Activated CD4-positive, alpha-beta T cell treated with anti-CD3 and anti-CD28 coated beads, Interleukin-10, Interleukin-2, amounts not matched to agents 100 ng/mL and 50 ng/mL, durations not matched to agents 16 hours and 8 hours (primary cell): ENCODE data around the gene BCL11B.

Experiments used
- DNase-seq: peaks from one replicate; pipeline ENCODE4 v3.0.0-alpha.2; 2020

Gene BCL11B

GRCh38 chr14:99271951-99272631, at the start of gene BCL11B:
Gene BCL11B (minus strand): TSS chr14:99272197. CDS start chr14:99271218, 979 bp downstream.
- peak; percentile 96 for DNase-seq

DNA sequence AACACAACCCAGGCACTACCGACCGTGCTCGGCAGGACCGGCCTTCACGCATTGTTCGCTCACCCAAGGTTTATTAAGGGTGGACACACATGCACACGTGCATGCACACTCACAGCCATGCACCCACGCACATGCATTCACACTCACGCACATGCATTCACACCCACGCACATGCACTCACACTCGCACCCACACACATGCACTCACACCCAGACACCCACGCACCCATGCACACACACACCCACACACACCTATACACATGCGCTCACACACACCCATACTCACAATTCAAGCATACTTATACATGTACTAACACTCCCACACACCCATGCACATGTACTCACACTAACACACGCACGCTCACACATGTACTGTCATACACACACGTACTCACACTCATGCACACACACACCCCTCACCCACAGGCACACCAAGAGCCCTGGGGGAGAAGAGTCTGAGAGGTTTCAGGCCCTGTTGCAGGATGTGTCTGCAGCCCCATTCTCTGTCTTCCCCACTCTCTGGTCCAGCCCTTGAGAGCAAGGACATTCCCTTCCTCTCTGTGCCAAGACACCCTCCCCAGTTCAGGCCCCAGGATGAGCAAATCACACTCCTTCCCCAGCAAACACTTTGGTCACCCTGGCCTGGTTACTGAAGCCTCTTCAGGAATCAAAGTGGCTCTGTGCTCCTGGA, 49.4 kb upstream of the BCL11B start:
- DNase-seq = no peak

- DNase-seq = no peak
These were observed 48.7 kb upstream of the BCL11B start for GRCh38 chr14:99320621-99321235.

- DNase-seq = peak; percentile 89
These were observed 48.1 kb upstream of the BCL11B start for GRCh38 chr14:99320105-99320572.

DNA sequence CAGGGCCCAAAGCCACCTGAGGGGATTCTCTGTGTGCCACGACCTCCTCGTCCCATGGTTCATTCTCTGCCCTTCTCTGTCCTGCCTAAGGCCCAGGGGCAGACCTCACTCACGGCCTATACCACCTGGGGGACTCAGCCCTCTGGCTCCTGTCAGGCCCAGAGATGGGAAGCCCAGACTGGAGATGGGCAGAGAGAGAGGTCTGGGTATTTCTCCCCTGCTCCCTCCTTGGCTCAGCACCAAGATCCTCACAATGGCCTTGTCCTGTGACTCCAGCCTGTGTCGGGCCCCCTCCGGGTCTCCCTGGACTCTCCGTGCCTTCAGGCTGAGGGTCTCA, 46.9 kb upstream of the BCL11B start:
- DNase-seq = no peak

DNA sequence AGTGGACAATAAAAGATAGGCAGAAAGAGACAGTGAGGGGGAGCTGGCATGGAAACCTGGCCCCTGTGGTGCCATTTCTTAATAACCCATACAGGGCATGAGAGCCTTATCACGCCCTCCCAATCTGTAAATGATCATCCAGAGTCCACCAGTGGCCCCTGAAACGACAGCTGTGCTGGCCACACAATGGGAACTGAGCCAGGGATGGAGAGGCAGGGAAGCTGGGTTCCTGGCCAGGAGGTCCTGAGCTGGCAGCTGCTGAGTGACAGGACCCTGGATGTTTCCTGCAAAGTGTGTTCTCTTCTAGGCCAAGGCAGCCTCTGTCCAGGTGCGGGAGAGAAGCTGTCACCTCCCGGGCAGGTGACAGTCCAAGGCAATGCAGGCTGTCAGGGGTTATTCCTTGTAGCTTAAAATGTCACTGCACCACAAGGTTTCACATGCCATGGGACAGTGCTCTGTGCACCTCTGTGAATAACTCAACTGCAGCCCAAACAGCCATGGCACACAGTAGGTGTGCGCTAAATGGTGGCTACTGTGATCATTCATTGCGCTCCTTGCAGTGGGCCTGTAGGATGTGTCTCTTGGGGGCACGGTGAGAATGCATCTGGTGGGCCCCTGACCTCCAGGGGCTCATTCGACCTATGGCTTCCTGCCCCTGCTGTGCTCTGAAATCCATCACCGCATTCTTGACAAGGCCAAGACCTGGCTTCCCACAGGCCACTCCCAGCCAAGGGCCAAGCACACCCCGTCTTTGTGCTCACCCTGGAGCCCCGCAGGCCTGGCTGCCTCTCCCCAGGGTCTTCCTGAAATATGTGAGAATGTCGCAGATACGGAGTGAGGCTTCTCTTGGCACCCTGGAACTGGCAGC, 46.3 kb upstream of the BCL11B start:
- DNase-seq = no peak

DNA sequence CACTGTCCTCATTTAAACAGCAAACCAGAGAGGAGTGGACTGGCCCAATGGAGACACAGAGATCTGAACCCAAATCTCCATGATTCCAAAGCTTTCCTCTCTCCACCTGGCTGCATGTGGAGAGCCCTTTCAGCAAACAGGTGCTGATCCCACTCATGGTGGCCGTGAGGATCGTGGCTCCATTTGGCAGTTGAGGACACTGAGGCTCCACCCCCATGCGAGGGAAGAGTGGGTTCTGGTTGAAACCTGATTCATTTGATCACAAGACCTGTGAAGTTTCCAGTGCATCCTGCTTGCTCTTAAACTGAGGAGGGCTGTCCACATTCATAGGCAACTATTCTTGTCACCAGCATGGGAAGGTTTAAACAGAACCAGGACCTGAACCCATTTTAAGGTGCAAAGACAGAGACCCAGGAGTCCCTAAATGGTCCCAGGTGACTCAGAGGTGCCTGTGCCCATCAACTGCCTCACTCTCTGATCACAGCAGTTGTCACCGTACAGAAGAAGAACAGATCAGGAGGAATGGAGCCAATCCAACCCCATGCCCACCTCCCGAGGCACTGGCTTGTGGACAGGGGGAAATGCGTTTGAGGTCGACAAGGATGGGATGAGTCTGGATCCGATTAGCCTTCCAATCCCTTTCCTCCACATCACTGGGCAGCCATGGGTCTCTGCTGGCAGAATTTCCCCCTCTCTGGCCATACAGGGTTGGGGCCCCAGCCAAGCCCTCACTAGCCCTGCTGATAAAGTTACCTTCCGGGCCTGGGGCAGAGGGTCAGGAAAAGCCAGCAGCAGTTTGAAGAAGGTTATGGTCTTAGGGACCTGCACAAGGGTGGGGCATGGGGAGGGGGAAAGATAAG, 45.5 kb upstream of the BCL11B start:
- no peak for DNase-seq

DNA sequence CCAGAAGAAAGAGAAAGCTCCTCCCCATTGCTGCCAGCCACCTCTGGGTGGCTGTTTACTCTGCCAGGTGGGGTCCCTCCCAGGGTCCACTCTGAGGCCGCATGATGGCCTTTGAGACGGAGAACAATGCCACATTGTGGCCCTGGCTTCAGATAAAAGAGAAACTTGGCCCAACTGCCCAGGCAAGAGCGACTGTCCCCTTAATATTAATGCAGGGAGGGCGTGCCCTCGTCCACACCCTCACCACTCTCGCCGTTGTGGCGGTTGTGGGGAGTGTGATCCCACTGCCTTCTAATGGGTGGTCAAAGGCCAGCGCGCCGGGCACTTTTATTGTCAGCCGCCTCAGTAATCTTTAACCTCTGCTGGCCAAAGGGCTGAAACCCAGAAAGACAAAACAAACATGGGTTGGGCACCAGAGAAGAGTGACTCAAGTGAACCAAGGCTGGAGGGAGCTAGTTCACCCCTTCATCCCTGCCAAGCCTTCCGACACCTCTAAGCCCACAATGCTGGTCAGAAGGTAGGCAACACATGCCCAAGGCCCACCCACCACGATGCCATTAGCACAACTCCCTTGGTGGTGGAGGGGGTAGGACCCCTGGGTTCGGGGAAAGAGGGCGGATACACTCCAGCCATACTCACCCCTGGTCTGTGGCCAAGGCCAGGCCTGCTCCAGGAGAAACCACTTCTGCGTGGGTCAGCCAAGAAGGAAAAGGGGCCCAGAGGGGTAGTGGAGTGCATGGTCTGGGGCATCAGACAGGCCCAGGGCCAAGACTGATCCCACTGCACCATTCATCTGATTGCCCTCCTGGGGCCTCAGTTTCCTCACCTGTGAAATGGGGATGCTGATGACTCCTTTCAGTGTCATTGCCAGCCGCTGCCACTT, 44.5 kb upstream of the BCL11B start:
- no peak for DNase-seq

DNA sequence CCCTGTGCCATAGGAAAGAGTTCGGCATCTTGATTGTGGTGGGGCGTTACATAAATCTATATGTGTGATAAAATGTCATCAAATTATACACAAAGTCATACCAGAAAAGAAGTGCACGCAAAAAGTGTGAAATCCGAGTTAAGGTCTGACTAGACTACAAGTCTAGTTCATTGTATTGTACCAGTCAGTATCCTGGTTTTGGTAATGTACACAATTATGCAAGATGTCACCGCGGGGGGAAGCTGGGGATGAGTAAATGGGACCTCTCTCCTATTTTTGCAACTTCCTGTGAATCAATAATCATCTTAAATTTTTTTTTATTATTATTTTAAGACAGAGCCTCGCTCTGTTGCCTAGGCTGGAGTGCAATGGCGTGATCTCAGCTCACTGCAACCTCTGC, 43.2 kb upstream of the BCL11B start:
- peak; percentile 58 for DNase-seq

DNA sequence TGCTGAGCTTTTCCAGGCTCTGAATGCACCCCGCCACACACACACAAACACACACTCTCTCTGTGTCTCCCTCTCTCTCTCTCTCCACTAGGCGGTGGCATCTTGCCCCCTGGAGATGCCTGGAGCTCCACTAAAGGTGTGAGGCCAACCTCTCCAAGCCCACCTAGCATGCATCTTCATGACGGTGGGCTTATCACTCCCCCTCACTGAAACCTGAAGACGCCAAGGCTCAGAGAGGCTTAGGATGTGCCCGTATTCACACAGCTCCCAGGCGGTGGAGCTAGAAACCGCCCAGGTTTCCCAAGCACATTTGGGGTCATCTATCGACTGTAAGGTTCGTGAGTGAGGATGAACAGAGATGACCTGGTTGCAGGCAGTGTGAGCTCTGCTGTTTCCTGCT, 42.6 kb upstream of the BCL11B start:
- DNase-seq = no peak

DNA sequence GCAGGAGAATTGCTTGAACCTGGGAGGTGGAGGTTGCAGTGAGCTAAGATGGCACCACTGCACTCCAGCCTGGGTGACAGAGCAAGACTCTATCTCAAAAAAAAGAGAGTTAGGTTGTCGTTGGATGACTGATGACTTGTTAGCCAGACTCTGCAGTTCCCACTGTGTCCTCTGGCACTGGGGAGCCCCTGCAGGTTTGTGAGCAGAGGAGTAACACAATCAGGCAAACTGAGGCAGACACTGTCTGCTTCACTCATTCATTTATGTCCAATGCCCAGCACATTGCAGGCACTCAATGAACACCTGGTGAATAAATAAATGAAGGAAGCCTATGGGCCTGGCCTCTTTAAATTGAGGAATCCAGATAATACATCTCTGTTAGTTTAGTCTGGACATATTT, 41.2 kb upstream of the BCL11B start:
- DNase-seq = no peak

GRCh38 chr14:99312106-99312505, 40.1 kb upstream of the BCL11B start:
- DNase-seq = no peak

- no peak for DNase-seq
These were observed 37.3 kb upstream of the BCL11B start for GRCh38 chr14:99309220-99309766.

DNA sequence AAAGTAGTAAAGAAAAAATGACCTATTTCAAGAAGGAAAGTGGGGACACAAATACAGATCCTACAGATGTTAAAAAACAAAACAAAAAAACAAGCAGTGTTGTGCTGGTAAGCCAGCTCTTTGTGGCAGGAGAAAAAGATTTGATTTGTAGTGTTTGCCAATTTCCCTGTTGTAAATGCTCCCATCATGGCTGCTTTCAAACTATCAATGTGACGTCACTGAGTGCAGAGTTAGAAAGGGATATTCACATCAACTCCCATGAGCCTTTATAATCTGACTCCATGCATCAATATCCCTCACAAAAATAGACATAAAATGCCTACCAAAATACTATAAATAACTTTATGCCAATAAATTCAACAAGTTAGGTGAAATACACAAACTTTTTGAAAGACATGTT, 32.2 kb upstream of the BCL11B start:
- DNase-seq = no peak

DNA sequence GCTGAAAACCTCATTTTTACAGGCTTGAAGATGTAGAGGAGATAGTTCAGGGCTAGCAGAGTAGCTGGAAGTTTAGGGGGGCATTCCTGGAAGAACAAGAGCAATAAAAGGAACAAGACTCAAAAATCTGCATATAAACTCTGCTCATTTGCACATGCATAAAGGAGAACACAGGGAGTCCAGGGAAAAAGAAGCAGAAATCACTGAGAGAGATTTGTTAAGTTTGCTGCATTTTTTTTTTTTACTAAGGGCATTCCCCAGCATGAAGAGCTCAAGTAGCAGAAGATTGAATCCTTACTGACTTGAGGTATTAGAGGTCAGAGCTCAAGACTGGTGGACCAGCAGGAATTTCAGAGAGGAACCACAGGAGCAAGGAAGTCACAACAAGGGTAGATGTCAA, 28.2 kb upstream of the BCL11B start:
- no peak for DNase-seq

DNA sequence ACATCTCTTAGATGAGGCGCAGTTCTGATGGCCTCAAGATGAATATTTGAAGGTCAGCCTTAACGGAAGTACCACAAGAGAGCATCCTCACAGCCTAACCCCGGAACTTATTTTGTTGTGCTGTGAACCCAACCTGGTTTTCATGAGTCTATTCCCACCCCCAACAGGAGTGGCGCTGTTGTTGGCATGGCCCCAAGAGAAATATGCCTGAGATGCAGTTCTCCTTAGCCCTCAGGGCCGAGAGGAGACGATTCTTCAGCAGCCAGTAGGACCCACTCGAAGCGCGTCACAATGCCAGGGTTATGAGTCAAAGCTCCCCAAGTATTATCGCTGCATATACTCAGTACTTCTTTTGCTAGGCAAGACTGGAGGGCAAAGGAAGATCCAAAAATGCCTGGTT, 24.5 kb upstream of the BCL11B start:
- DNase-seq = no peak

- DNase-seq = no peak
These were observed 17.6 kb upstream of the BCL11B start for GRCh38 chr14:99289394-99290189.

DNA sequence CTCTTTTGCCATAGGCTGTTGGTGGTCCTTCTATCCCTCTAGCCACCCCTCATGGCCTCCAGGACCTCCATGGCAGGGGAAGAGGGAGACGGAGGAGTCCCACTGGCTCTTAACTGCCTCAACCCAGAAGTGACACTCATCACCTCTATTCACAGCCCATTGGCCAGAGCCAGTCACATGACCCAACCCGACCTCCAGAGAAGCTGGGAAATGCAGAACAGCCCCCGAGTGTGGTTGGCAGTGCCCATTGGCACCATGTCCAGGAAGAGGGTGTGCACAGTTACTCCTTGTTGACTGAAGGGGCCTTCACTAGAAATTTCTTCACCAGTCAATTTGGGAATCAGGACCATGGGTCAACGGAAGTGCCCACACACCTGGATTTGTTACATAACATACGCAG, 17.0 kb upstream of the BCL11B start:
- DNase-seq = no peak

DNA sequence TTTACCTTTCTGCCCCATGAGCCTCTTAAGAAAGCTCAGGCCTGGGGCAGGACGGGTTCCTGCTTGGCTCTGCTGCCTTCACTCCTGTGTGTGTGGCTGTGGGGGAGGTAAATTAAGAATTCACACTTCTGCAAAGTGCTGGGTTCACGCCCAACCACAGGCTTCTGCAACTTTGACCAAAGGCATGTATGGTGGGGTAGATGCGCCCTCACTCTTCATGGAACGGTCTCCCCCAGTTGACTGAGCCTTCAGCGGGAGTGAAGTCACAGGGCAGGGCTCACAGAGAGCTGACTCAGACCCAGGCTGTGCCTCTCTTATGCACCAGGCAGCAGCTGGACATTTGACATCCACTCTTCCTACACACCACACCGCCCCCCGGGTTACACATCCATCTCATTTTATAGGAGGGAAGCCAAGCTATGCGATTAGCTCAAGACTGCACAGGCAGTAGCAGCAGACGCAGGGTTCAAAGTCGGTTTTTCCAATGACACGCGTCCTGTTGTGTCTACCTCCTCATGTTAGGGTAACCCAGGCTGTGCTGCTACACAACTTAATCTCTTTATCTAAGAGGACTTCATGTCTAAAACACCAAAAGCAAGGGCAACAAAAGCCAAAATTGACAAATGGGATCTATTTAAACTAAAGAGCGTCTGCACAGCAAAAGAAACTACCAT, 15.4 kb upstream of the BCL11B start:
- DNase-seq = peak; percentile 28

DNA sequence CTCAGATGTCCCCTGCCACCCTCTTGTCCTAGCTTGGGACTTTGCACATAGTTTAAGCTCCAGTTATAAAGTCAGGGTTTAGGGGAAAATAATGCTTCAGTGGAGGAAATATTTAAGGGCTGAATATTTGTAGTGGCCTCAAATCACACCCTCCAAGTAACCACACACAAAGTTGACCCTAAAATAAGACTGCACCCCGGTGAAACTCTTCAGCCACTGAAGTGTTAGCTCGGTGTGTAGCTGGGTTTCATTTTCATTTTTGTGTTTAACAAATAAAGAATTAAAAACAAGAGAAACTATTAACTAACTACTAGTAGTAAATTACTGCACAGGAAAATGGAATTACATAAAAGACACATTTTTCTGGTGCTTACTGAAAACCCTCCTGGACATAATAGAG, 14.8 kb upstream of the BCL11B start:
- DNase-seq = no peak
